GM18909 (cell line): ENCODE measurements around the gene TSPAN19.
"Not testable (repeated sequence)": the region's sequence is repeated elsewhere in the genome, so short reads cannot be mapped to it uniquely, and the experiment has no call there.

Experiments used
- ATAC-seq: cut with Tn5 transposase; IDR thresholded peaks from one replicate; pipeline ENCODE4 v1.9.1; 2021; ENCODE audit warnings: mild to moderate bottlenecking; ENCODE audit not compliant: unreplicated experiment, poor library complexity

Gene TSPAN19

DNA sequence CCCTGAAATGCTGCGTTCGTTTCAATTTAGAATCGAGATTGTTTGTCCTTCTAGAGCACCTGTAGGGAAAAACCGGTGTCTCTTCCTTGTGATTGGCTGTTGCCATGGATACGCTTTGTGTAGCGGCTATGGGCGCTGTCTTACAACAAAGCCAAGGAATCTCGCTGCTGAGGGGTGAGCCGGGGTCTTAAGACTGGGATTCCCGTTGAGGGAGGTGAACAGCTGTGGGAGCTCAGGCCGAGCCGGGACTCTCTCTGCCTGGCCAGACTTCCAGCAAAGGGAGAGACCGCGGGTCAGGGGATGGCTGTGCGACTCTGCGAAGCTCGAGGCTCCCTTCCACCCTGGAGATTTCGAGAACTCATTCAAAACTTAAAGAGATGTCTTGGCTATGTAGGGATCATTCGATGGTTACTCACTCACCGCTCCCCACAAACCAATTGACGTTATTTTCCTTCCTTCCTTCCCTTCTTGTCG lies at the start of gene TSPAN19, which contains the start of gene LRRIQ1:
Gene TSPAN19 (minus strand): TSS at position 44 of the 474 bp plus-strand sequence. CDS start 6,331 bp downstream, outside the sequence.
Gene LRRIQ1 (plus strand): TSS at position 118 of the 474 bp plus-strand sequence. CDS start 1,826 bp downstream, outside the sequence.
- ATAC-seq = peak; percentile 99

DNA sequence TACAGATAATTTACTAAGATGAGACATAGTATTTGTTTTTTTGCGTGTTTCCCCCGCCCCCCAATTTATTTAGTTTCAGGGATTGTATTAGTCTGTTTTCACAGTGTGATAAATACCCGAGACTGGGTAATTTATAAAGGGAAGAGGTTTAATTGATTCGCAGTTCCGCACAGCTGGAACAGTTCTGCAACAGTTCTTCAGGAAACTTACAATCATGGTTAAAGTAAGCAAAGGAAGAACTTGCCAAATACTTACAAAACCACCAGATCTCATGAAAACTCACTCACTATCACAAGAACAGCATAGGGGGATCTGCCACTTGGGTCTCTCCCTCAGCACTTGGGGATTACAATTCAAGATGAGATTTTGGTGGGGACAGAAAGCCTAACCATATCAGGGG lies 49.0 kb upstream of the TSPAN19 start:
- ATAC-seq = no peak

DNA sequence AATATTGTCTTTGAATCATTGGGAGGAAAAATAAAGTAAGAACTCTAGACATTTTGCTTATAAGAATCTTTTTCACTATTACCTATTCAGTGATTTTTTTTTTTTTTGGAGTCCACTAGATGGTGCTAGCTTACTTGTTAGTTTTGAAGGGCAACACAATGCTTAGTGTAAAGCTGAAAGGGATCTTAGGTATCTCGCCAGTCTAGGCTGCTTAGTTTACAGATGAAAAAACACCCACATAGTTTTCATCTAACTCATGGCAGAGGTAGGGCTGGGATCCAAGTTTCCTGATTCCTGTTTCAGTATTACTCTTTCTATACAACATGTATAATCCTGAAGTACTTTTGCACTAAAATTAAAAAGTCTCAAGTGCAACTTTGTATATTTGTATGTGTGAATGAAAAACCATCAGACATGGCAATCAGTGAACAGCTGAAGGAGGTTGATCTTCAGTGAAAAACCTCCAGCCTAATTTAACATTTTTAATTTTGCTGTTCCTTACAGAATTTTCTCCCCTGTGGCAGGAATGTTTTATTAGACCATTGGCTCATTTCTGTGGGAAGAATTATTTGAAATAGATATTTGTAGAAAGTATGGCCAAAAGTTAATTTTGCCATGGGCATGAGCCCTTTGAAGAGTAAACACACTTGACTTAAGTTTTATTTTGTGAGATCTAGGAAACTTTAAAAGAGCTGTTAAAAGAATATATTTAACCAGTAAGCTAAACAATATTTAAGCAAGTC lies 40.8 kb upstream of the TSPAN19 start:
- peak; percentile 84 for ATAC-seq

DNA sequence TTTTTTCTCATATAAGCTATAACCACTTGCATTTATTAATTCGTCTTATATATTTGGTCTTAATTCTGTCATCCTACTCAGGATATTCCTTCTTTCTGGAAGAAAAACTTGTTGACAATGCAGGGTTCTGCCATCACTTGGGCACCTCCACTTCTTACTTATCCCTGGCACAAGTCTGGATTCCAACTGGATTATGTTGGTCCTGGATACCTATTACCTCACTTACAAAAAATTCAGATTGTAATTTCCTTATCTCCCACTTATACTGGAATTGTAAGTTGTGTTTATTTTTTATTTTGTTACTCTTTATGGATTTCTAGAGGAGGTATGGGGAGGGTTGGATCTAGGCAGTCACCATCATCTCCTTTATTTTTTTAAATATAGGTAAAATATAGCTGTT lies 36.7 kb upstream of the TSPAN19 start:
- ATAC-seq = no peak

DNA sequence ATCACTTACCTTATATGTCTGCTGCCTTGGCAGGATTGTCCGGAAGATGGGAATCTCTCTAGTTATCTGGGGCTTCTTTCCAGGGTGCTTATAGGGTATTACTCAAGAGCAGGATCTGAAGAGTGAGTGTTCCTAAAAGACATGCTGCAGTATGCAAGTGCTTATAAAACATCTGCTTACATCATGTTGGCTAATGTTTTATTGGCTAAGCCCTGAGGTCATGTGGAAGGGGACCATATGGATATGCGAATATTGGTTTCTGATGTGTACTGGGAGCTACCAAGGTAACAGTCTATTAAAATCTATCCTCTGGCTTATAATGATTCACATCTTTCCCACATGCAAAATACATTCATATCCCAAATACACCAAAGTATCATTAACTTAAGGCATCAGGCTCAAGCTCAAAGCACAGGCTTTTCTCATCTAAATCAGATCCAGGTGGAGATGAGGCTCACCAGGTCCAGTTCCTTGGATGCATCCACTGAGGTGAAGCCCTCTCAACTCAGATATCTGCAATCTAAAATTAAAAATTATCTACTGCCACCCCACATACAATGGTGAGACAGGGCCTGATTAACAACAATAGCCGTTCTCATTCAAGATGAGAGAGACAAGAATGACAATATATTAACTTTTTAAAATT lies 29.9 kb upstream of the TSPAN19 start:
- ATAC-seq = no peak

DNA sequence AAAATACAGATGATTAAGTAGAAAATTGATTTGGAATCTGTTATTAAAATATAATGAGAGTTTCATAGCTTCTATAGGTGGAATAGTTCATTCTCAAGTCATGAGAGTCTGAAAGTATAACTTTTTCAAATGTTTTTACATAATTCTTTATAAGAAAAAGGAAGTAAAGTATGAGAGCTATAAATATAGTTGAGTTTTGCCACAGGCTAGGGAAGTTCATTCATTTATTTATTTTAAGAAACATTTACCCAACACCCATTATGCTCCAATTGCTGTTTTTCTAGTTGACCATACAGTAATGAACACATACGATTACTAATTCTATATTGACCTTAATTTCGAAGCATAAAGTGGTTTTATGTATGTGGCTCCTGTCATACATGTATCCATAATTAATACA lies 24.8 kb upstream of the TSPAN19 start:
- ATAC-seq = no peak

DNA sequence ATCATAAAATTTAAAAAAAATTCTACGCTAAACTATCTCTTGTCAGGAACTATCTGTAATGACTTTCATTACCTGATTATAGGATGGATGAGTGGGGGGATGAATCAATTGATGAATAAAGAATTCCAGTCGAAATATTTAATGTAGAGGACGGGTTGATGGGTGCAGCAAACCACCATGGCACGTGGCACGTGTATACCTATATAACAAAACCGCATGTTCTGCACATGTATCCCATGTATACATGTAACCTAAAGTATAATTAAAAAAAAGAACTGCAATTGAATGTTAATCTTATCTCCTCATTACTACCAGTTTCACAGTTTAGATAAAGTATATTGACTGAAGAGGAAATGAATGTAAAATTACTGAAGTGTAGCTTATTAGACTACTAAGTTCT lies 23.5 kb upstream of the TSPAN19 start:
- no peak for ATAC-seq

DNA sequence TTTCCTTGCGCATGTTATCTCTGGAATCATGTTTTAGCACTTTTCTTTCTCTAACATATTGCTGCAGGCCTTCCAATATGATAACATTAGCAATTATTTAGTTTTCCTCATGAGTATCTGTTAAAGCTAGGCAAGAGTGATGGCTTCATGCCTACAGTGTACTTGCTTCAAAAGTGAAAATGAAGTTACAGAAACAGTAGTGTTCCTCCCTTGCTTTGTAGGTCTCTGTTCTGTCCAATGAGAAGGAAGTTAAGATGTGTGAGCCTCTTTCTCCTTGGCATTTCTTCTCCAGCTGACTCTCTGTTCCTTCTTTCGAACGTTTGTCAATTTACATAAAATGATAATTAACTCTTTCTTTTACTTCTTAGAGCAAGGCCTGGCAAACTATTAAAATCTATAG lies 22.3 kb upstream of the TSPAN19 start:
- no peak for ATAC-seq

DNA sequence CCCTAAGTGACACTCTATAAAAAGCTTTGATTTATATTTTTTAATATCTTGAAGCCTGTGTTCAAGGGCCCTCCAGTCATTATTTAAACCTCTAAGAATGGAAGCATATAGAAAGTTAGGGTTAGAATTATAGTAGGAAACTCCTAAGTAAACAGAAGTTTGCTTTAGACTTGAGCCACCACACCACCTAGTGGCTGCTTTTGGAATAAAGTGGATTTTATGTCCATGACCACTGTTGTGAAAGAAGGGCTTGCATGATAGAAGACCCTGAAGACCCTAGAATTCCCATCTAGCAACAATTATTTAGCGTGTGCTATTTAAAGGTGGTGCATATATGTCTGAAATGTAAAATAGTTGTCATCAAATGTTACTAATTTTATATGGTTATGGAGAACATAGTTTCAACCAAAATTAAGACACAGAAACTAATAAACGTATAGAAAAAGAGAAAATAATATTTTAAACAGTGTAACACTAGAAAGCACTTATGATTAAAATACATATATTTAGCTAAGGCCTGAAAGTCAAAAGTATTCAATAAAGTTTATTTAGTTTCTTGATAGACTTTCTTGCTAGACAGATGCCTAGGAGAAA lies 21.4 kb upstream of the TSPAN19 start:
- ATAC-seq = peak; percentile 89

DNA sequence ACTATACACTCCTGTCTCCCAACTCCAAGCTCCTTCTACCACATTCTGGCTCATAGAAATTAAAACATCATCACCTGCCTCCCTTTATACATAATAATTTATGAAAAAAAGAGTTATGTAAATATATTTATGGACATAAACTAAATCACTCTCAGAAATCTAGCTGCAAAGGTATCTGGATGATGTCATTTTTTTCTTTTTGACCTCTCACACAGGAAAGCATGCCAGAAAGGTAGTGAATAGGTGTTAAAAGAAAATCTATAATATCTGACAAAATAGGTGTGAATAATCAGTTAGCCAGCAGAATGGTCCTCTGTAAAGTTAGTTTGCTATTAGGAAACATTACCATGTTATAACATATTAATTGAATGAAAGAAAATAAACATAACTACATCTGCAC lies 7.8 kb upstream of the TSPAN19 start:
- no peak for ATAC-seq

DNA sequence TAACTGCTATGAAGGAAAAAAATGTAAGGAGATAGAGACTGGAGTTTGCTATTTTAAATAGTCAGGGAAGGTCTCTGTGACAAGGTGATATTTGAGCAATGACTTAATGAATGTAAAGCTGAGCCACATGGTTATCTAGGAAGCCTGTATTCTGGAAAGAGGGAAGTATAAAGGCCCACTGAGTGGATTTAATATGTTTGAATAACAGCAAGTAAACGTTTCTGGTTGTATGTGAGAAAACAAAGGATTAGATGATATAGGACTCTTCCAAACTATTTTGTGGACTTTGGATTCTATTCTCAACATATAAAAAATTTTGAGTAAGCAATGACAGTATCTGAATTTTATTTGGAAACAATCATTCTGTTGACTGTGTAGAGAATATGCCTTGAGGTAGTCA lies 5.3 kb upstream of the TSPAN19 start:
- no peak for ATAC-seq

DNA sequence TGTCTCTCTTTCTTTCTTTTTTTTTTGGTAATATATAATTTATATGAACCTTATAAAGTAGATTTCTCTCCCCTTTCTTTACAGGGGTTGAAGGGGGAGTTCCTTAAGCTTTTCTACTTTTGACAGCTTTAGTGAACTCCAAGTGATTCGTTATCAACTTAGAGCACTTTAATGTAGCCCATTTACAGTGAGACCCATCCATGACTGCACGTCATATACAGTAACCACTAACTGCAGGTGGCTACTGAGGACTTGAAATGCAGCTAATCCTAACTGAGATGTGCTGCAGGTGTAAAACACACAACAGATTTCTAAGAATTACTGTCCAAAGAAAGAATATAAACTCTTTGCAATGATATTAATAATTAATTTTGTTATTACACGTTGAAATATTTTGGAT lies 656 bp upstream of the TSPAN19 start:
- ATAC-seq = no peak

DNA sequence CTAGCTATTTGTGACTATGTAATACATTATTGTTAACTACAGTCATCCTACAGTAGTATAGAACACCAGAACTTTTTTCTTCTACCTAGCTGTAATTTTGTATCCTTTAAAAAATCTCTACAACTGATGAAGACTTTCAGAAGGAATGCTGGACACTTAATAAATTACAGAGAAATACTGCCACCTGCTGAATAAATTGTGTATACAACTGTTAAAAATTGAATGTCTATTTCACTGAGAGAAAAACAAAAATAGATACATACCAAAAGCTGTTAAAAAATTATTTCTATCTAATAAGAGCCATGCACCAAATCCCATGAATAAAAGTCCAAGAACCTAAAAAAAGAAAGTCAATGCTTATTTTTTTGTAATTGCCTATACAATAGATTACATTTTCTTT lies 6.6 kb downstream of the TSPAN19 start:
- peak; percentile 64 for ATAC-seq

DNA sequence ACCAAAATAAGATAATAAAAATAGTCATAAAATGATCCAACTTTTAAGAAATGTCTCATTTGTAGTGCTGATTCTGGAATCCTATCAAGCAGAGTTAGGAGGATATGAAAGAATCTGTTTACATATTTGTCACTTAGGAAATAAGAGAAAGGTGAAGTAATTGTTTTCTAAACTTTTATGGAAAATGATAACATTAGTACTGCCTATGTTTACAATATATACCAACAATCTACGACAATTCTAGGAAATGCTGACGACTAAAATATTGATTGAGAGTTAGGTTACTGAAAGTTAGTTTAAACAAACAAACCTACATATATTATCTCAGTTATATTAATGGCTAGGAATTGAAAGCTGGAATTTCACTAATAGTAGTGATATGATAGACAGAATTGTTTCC lies 18.0 kb downstream of the TSPAN19 start:
- no peak for ATAC-seq

DNA sequence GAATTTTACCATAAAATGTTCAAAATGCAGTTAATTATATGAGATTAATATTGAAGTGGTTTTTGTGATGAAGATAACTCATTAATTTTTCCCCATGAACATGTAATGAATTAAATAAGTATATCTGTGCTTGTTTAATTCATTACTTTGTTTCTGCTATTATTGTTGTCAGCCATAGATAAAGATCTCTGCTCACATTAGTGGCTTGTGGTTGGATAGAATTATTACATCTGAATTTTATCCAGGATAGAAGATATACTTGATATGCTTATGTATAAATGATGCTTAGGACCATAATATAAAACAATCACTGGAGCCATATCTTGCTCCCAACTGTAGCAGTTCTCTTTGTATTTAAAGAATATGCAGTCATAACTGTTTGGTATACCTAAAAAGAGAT lies 18.5 kb downstream of the TSPAN19 start:
- no peak for ATAC-seq

DNA sequence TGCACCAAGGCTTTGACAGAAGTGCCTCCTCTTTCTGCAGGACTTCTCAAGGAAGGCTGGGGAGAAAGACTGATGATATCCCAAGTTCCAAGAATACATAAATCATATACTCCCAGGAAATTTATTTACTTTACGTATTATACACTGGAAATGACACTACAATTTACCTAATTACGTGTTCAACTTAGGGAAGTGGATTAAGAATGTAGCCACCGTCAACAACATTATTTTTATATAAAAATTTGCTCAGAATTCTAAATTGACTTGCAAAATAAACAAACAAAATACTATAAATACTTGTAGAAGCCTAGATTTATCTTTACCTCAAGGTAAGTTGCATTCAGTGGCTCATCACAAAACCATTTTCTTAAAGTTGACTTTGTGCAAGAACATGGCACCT lies 18.9 kb downstream of the TSPAN19 start:
- ATAC-seq = no peak

DNA sequence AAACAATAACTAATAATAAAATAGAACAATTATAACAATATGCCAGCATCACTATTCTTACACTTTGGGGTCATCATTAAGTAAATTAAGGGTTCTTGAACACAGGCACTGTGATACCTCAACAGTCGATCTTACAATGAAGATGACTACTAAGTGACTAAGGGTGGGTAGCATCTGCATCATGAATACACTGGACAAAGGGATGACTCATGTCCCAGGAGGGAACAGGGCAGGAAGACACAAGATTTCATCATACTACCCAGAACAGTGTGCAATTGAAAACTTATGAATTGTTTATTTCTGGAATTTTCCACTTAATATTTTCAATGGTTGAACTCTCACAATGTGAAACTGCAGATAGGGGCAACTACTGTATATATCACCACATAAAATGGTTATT lies 19.7 kb downstream of the TSPAN19 start:
- no peak for ATAC-seq

DNA sequence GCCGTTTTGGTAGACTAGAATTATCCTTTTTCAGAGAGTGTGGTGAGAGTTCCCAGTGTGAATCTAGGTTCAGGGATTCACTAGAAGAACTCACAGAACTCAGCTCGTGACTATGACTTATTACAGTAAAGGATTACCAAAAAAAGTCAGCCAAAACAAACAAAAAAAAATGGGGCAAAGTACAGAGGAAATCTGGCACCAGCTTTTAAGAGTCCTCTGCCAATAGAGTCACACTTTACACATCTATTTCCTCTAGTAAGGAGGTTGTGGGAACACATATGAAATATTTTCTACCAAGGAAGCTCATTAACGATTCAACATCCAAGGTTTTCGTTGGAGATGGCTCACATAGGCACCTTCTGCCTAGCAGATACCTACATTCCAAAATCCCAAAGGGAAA lies 28.2 kb downstream of the TSPAN19 start:
- no peak for ATAC-seq

DNA sequence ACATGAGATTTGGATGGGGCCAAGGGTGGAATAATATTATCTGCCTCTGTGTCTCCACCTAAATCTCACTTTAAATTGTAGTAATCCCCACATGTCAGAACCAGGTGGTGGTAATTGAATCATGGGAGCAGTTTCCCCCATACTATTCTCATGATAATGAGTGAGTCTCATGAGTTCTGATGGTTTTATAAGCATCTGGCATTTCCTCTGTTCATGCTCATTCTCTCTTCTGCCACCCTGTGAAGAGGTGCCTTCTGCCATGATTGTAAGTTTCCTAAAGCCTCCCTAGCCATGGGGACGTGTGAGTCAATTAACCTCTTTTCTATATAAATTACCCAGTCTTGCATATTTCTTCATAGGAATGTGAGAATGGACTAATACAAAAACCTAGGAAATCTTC lies 29.9 kb downstream of the TSPAN19 start:
- ATAC-seq = no peak

DNA sequence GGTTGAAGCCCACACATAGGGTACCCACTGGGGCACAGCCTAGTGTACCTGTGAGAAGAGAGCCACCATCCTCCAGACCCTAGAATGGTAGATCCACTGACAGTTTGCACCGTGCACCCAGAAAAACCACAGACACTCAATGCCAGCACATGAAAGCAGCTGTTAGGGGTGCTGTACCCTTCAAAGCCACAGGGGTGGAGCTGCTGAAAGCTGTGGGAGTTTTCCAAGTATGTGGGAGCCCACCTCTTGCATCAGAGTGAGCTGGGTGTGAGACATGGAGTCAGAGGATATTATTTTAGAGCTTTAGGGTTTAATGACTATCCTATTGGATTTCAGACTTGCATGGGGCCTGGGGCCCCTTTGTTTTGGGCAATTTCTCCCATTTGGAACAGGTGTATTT lies 30.5 kb downstream of the TSPAN19 start:
- ATAC-seq = no peak

DNA sequence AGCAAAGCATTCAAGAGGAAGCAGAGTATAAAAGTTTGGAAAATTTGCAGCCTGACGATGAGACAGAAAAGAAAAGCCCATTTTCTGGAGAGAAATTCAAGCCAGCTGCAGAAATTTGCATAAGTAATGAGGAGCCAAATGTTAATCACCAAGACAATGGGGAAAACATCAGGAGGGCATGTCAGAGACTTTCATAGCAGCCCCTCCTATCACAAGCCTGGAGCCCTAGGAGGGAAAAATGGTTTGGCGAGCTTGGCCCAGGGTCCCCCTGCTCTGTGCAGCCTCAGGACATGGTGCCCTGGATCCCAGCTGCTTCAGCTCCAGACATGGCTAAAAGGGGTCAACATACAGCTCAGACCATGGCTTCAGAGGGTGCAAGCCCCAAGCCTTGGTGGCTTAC lies 31.0 kb downstream of the TSPAN19 start:
- ATAC-seq = not testable (repeated sequence)
